ENCODE results near the gene DHRS13.

- no peak for TF ChIP-seq CTCF (conservative IDR thresholded peaks at IDR 0.05; ENCODE audit: low read length)
- TF ChIP-seq EZH2phosphoT487 (IDR thresholded peaks at IDR 0.05; ENCODE audit: borderline replicate concordance, low read depth, low read length), result no peak
Observed at GRCh38 chr17:28951428-28951990, 48.6 kb upstream of the DHRS13 start, which contains the start of gene PHF12.
